Right atrium auricular region (tissue), 2 donors: Measurements from ENCODE around the gene DMKN. TPM values are rescaled to one million over a fixed set of nuclear protein-coding genes. Genes with fewer than 3 reads are reported as not detected.

ENCODE experiments used
- DNase-seq: peaks from one replicate; pipeline ENCODE4 v3.0.0-alpha.2; 2019; ENCODE audit warnings: low spot score
- H3K27ac ChIP-seq, 2 donors: fragments of 200-600 bp; sonication (generic); 1 replicate in 1 of 2; 2 replicates in 1 of 2; pipeline ENCODE4 v1.5.1; 2016 to 2019
- H3K27me3 ChIP-seq, 2 donors: fragments of 200-600 bp; sonication (generic); one replicate each; pipeline versions ENCODE4 v1.5.1 to v1.6.0; 2017 to 2019
- H3K36me3 ChIP-seq: fragments of 200-600 bp; sonication (generic); one replicate; pipeline ENCODE4 v1.5.1; 2016
- H3K4me1 ChIP-seq, 2 donors: fragments of 200-600 bp; sonication (generic); one replicate each; pipeline versions ENCODE4 v1.5.1 to v1.6.0; 2017 to 2019
- H3K4me3 ChIP-seq, 2 donors: fragments of 200-600 bp; sonication (generic); 1 replicate in 1 of 2; 2 replicates in 1 of 2; pipeline ENCODE4 v1.5.1; 2017 to 2019; ENCODE audit warnings: mild to moderate bottlenecking in 1 of 2, moderate library complexity in 1 of 2
- H3K9me3 ChIP-seq, 2 donors: fragments of 200-600 bp; sonication (generic); one replicate each; pipeline ENCODE4 v1.5.1; 2019
- total RNA-seq, 2 donors: library from RNA; depleted of rRNA; stranded (reverse); fragments of >200 nt; gene quantifications; one replicate each; pipeline ENCODE4 v1.1.0, GENCODE V29; 2016
- TF ChIP-seq, protein P1 (sequence below), 2 donors: fragments of 200-600 bp; sonication (generic); IDR thresholded peaks; one replicate each; pipeline ENCODE4 v1.5.1; 2019; ENCODE audit warnings: antibody characterized with exemption in 2 of 2

DMKN gene
- total RNA-seq, 2 donors from 2014 or later = 6.9 to 52.4 TPM

DNA sequence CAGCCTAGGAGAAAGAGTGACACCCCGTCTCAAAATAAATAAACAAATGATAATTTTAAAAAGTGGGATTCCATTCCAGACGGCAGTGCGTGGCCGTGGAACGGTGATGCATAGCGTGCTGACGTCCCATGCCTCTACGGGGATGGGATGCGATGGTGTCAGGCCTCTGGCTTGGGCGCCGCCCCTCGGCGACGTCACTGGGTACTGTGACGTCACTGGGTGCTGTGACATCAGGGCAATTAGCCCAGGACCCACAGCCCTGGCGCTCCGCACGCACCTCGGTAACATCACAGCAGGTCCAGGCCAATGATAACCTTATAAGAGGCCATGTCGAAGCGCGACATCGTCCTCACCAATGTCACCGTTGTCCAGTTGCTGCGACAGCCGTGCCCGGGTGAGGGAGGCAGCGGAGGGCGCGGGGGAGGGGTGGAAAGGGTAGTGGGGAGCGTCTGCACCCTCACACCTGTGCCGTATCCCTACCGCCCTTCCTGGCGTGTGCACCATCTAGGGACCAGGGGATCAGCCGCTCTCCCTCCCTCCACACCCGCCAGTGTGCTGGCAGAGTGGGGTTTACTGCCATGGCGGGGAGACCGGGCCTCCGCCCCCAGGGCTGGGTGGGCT lies 19.9 kb upstream of the DMKN start, which contains the start of gene GAPDHS:
GAPDHS (plus strand) TSS at position 256 of the 621 bp plus-strand sequence; CDS start at position 328, 72 bp downstream.
- H3K27ac ChIP-seq = no peak within 1 kb of the TSS
- TF ChIP-seq, protein P1, sequence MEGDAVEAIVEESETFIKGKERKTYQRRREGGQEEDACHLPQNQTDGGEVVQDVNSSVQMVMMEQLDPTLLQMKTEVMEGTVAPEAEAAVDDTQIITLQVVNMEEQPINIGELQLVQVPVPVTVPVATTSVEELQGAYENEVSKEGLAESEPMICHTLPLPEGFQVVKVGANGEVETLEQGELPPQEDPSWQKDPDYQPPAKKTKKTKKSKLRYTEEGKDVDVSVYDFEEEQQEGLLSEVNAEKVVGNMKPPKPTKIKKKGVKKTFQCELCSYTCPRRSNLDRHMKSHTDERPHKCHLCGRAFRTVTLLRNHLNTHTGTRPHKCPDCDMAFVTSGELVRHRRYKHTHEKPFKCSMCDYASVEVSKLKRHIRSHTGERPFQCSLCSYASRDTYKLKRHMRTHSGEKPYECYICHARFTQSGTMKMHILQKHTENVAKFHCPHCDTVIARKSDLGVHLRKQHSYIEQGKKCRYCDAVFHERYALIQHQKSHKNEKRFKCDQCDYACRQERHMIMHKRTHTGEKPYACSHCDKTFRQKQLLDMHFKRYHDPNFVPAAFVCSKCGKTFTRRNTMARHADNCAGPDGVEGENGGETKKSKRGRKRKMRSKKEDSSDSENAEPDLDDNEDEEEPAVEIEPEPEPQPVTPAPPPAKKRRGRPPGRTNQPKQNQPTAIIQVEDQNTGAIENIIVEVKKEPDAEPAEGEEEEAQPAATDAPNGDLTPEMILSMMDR (IDR thresholded peaks at IDR 0.05) = no peak

DNA sequence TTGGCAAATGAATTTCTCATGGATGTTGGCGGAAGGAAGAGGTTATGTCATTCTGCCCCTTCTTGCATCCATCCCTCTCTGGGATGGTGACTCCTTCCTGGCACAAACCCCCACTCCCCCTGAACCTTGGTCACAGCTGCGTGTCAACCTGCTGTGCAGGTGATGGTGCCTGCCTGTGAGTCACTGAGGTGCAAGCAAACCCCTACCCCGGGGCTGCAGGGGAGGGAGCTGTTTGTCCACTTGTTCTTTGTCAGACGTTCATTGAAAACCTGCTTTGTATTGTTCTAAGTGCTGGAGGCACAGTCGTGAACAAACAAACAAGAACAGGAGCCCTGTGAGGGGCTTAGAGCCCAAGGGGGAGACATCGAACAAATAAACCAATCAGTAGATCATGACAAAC lies 17.8 kb upstream of the DMKN start:
- no peaks in the 10 kb centered on the region for H3K9me3 ChIP-seq
- H3K36me3 ChIP-seq = no peaks in the 10 kb centered on the region
- H3K4me3 ChIP-seq = no peak overlapping the region
- no peak overlapping the region for H3K27ac ChIP-seq
- TF ChIP-seq, protein P1 (IDR thresholded peaks at IDR 0.05) = no peak
- peaks cover 0 to 8% of the 10 kb centered on the region in 2 donors for H3K4me1 ChIP-seq
- peaks cover 0 to 3% of the 10 kb centered on the region in 2 donors for H3K27me3 ChIP-seq
- DNase-seq = no peak

More for the DNA sequence above, 19.9 kb upstream of the DMKN start, which contains the start of gene GAPDHS:
- DNase-seq = no peak
- peaks cover 0 to 8% of the 10 kb centered on the region in 2 donors for H3K4me1 ChIP-seq
- no peaks in the 10 kb centered on the region for H3K9me3 ChIP-seq
- H3K4me3 ChIP-seq = no peak within 1 kb of the TSS
- H3K36me3 ChIP-seq = no peaks in the 10 kb centered on the region
- H3K27me3 ChIP-seq = peaks cover 0 to 3% of the 10 kb centered on the region in 2 donors

DNA sequence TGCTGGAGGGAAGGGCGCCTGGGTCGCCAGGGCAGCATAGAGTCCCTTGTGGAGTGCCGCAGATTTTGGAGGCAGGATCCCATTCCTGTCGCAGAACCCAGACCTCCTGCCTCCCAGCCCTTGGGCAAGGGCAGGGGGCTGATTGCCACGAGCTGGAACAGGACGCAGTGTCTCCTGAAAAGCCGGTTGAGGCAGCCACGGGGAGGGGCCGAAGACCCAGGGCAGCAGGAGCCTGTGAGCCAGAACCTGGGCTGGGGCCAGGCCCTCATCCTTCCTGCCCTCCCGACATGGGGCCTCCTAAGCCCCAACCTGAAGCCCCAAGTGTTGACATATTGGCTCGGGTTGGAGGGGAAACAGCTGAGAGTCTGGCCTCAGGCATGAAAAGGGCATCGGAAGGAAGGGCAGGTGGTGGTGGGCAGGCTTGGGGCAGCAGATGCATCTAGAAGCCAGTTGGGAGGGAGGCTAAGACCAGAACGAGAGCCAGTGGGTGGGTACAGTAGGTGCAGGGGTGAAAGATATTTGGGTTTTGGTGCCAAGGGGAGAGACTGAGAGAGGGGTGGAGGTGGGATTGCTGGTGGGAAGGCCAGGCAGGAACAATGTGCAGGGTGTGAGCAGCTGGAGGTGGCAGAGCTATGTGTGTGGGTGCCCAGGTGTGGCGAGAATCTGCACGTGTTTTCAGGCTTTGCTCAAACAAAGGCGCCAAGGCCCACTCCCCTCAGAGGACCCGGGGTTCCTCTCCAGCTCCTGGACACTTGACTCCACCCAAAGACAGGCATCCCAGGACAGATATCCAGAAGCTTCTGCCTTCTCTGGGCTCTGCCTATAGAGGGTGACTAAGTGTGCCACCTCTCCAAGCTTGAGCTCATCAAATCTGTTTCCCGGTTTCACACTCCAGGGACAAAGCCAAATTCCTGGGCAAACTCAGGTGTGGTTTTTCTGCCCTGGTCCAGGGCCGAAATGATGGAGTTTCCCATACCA lies 16.1 kb upstream of the DMKN start:
- H3K4me1 ChIP-seq = peaks cover 0 to 8% of the 10 kb centered on the region in 2 donors
- TF ChIP-seq, protein P1 (IDR thresholded peaks at IDR 0.05) = no peak
- no peaks in the 10 kb centered on the region for H3K9me3 ChIP-seq
- H3K27ac ChIP-seq = no peak overlapping the region
- H3K27me3 ChIP-seq = peaks cover 0 to 3% of the 10 kb centered on the region in 2 donors
- no peaks in the 10 kb centered on the region for H3K36me3 ChIP-seq
- H3K4me3 ChIP-seq = no peak overlapping the region
- no peak for DNase-seq

DNA sequence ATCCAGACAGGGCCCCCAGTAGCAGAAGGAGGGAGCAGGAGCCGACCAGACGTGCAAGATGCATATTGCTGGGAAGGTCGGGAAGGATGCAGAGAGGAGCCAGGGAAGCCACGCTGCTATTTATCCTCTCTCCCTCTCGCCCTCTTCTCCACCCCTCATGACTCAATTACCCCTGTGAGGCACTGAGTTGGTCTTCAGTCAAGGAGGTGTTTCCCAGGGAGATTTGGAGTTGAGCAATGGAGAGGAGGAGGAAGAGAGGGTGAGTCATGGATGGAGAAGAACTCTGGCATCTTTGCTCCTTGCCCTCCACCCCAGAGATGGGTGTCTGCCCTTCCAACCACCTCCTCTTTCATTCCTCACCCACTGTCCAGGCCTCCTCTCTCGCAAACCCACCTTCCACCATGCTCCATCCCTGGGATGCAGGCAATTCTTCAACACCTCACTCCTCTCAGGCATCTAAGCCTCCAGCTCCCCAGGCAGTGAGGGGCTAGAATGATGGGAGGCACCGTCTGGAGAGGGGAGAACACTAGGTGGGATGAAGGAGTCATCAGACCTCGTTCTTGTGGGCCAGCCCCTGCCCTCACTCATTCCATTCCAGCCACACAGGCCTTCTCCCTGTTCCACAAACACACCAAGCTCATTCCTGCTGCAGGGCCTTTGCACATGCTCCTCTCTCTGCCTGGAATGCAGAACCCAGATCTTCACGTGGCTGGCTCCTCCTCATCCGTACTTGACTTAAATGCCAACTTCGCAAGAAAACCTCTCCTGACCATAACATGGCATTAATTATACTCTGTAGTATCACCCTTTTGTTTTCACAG lies 15.0 kb upstream of the DMKN start, which contains the start of gene SBSN:
SBSN (minus strand) TSS at position 94 of the 821 bp plus-strand sequence; CDS start at position 64, 30 bp downstream.
- H3K36me3 ChIP-seq = no peaks in the 10 kb centered on the region
- peaks cover 0 to 3% of the 10 kb centered on the region in 2 donors for H3K27me3 ChIP-seq
- peaks cover 0 to under 1% of the 10 kb centered on the region in 2 donors for H3K4me1 ChIP-seq
- no peaks in the 10 kb centered on the region for H3K9me3 ChIP-seq
- TF ChIP-seq, protein P1 (IDR thresholded peaks at IDR 0.05) = no peak
- H3K4me3 ChIP-seq = no peak within 1 kb of the TSS
- DNase-seq = no peak
- no peak within 1 kb of the TSS for H3K27ac ChIP-seq

DNA sequence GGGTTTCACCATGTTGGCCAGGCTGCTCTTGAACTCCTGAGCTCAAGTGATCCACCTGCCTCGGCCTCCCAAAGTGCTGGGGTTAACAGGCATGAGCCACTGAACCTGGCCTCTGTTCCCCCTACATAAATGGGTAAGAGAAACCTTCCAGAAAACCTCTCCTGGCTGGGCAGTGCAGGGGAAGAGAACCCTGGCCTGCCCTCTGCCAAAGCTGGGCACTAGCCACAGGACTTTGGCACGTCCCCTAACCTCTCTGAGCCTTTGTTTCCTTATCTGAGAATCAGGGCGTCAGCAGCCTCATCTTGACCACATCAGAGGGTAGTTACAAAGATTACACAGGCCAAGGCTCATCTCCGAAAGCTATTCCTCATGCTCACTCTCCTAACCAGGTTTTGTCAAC lies 12.4 kb upstream of the DMKN start:
- Histone ChIP-seq H3K36me3 (no peaks in the 10 kb centered on the region), H3K4me3 (no peak overlapping the region), H3K4me1 (no peaks in the 10 kb centered on the region), H3K9me3 (no peaks in the 10 kb centered on the region), H3K27ac (no peak overlapping the region), H3K27me3 (peaks cover 0 to 3% of the 10 kb centered on the region in 2 donors)
- TF ChIP-seq, protein P1 (IDR thresholded peaks at IDR 0.05) = no peak
- DNase-seq = no peak
